Measurements from ENCODE around the gene CDKL4.
"Not testable (repeated sequence)": the region's sequence is repeated elsewhere in the genome, so short reads cannot be mapped to it uniquely, and the experiment has no call there.

The CDKL4 gene

DNA sequence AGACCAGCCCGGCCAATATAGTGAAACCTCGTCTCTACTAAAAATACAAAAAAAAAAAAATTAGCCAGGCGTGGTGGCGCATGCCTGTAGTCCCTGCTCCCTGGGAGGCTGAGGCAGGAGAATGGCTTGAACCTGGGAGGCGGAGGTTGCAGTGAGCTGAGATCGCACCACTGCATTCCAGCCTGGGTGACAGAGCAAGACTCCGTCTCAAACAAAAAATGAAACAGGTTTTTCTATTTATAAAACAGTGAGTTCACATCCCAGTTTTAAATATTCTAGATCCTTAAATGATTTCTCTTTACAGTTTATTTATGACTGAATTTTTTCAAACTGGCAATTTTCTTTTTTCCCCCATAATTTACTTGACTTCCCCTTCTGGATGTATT is 102.8 kb downstream of the CDKL4 start:
- not testable (repeated sequence) for DNase-seq

GRCh38 chr2:39140322-39140847 is 103.4 kb downstream of the CDKL4 start:
- DNase-seq: no peak

DNA sequence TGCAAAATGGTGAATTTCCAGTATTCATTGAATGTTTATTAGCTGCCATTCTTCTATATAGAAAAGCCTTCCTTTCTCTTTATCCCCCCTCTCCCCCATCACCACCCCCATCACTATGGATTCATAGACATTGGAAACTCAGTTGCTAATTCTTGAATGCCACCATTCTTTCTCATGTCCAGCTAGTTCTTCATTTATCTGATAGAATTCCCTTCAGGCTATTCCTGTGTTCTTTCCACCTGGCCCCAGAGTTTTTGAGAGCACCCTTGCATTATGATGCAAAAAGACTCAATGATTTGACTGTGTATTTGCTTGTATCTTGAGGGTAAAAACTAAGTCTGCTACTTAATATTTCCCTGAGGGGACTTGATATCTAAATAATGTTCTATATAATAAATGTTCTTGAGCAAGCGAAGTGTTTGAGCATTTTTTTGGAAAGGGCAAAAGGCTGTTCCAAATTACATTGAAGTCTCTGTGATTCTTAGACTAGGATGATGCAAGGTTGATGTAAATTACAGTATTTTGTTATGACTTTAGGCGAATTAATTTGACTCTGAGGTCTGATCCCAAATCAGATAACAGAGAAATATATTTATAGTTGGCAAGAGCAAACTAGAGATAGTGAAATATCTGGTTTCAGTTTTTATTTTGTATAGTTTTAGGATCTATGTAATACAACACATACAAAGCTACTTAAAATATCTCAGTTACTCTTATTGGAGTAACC is 104.1 kb downstream of the CDKL4 start:
- no peak for DNase-seq

GRCh38 chr2:39138837-39139211 is 104.9 kb downstream of the CDKL4 start:
- DNase-seq: no peak

DNA sequence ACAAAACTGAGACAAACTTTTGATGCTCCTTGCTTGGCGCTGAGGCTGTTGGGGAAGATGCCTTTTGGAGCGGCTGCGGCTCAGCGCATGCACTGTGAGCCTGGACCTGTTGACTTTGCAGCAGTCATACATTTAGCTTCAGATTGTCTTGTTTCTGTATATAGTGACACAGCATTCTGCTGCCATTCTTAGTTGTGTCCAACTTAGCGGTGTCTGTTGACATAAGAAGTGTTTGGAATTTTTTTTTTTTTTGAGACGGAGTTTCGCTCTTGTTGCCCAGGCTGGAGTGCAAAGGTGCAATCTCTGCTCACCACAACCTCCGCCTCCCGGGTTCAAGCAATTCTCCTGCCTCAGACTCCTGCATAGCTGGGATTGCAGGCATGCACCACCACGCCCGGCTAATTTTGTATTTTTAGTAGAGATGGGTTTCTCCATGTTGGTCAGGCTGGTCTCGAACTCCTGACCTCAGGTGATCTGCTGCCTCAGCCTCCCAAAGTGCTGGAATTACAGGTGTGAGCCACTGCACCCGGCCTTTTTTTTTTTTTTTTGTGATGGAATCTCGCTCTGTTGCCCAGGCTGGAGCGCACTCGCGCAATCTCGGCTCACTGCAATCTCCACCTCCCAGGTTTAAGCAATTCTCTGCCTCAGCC is 105.5 kb downstream of the CDKL4 start:
- DNase-seq: not testable (repeated sequence)

DNA sequence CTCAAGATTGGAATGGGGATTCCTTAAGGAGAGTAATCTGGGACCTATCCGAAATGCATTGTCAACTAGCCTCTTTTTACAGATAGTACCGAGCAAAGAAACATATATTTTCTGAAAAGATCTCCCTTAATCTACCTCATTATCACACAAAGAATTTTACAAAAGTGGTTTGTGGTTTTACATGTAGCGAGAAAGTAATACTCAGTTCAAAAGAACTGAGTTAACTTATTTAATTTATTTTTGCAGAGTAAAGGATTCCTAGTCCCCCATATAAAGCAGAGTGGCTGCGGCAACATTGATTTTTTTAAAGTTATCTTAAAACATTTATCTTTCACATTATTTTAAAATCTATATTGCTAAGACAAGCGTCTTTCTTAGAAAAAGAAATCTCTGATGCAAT is 107.0 kb downstream of the CDKL4 start:
- no peak for DNase-seq

DNA sequence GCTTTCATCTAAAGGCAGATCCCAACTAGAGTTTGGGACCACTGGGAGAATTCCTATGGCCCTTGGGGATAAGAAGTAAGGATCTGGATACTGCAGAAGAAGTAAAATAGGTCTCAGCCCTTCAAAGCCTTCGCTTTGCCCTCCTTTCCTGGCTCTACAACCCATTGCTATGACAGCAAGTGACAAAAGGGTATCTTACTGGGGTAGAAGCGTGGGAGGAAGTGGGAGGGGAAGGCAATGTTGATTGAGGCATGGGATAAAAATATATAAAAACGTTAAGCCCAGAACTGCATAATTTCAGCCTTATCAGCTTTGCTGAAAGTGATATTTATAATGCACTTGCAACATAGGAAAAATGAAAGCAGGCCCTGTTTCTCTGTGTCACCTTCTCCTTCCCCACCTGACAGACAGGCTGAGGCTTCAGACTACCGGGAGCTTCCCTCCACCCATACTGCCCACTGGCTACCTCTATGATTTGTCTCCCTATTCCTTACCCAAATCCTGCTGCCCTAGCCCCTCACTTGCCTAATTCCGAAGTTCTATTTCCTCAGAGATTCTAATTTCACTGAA is 108.0 kb downstream of the CDKL4 start:
- no peak for DNase-seq

DNA sequence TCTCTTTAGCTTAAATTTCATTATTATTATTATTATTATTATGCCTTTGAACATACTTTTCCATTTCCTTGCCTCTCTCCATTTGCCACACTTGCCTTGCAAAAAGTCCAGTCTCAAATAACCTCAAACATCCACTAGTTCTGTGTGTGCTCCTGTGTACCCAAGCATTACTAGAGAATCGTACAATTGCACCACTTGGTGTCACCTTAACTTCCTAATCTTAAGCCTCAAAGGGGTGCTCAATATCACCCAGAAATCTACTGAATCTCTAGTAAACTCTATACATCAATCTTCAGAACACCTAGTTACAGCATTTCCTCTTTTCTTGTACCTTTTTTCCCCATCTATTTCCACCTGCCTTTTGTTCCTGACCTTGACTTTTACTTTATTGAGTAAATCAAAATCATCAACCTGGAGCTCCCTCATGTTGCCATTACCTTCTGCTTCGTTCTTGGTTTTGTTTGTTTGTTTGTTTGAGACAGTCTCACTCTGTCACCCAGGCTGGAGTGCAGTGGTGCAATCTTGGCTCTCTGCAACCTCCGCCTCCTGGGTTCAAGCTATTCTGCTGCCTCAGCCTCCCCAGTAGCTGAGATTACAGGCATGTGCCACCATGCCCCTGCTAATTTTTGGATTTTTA is 110.4 kb downstream of the CDKL4 start:
- DNase-seq: no peak

DNA sequence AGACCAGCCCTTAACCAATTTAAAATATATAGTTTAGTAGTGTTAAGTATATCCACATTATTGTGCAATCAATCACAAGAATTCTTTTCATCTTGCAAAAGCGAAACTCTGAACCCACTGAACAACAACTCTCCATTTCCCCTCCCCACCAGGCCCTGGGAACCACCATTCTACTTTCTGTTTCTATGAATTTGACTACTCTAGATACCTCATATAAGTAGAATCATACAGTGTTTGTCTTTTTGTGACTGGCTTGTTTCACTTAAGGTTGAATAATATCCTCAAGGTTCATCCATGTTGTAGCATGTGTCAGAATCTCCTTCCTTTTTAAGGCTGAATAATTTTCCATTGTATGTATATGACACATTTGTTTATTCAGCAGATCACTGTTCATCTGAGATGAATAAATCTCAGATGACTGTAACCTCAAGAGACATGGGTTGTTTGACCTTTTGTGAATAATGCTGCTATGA is 114.8 kb downstream of the CDKL4 start:
- DNase-seq: no peak

DNA sequence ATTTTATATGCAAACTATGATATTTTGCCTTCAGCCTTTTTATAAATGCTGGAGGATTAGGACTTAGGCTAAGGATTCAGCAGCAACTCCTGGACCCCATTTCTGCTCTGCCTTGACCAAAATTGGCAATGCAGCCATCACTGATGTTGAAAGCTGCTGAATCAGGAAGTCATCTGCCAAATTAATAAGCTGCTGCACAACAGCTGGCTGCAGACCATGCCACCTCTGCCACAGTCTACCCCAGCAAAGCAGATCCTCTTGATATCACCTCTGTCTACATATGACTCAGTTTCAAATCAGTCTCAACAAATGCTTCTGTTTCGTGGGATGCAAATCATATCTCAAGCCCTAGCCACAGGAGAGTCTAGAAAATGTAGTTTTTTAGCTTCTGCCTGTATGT is 115.8 kb downstream of the CDKL4 start:
- no peak for DNase-seq

All from NCI-H774 (cell line).